Measurements from ENCODE around the gene ST6GALNAC4.

The ST6GALNAC4 gene

DNA sequence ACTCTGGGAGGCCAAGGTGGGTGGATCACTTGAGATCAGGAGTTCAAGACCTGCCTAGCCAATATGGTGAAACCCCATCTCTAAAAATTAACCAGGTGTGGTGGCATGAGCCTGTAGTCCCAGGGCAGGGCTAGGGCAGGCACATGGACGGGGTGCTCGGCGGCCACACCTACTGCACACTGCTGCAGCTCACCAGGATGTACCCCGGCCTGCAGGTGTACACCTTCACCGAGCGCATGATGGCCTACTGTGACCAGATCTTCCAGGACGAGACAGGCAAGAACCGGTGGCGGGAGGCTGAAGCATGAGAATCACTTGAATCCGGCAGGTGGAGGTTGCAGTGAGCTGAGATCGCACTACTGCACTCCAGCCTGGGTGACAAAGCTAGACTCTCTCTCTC is 3.2 kb downstream of the ST6GALNAC4 start:
- H3K4me3 ChIP-seq (ENCODE audit: low read depth, low read length) = no peak overlapping the region
- H3K27ac ChIP-seq (ENCODE audit: extremely low read depth, low read depth, low read length) = no peak overlapping the region
- peaks cover 3% of the 10 kb centered on the region; the same call in 1 of the 2 replicates for H3K4me1 ChIP-seq (ENCODE audit: control insufficient read depth, insufficient read depth, low read length)
- peaks cover 0 to 31% of the 10 kb centered on the region in 2 experiments; a peak in 2 of 3 replicates for H3K36me3 ChIP-seq (ENCODE audit: control insufficient read depth in 2 of 2, insufficient read depth in 1 of 2, low read length in 2 of 2)
- TF ChIP-seq KLF7 (tag by site-specific recombination; IDR thresholded peaks at IDR 0.05; ENCODE audit: borderline replicate concordance) = no peak
- TF ChIP-seq GFI1B (tag by site-specific recombination; IDR thresholded peaks at IDR 0.05) = no peak
- POLR2A ChIA-PET = interaction anchor here (0.7 kb wide), 1 partner anchor 158 kb away, joined by 5 read pairs; no protein-coding TSS in a partner anchor
- CTCF ChIA-PET = interaction anchor here (0.6 to 1.6 kb wide), 7 partner anchors 8 to 791 kb away, joined by 3 to 7 read pairs (median 4); partner anchors contain the start of gene TOR2A
- H3K9me3 ChIP-seq (ENCODE audit: control insufficient read depth, insufficient read depth, low read depth, low read length) = no peaks in the 10 kb centered on the region

DNA sequence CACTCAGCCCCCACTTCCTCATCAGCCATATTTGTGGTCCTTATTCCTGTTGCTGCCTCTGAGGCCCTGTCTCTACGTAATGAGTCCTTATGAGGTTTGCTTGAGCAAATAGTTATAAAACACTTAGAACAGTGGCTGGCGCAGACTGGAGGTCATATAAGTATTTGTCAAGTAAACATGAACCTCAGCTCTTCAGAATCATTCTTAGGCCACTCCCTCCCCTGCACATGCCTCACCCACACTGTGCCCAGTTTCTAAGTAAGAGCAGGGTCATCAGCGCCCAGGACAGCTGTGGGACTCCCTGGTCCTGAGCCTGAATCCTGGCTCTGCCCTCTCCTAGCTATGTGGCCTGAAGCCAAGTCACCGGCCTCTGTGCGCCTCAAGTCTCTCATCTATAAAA is 4.0 kb downstream of the ST6GALNAC4 start:
- H3K27ac ChIP-seq (ENCODE audit: extremely low read depth, low read depth, low read length) = no peak overlapping the region
- CTCF ChIA-PET = interaction anchor here (0.6 to 1.6 kb wide), 7 partner anchors 9 to 790 kb away, joined by 3 to 7 read pairs (median 4); no protein-coding TSS in a partner anchor
- H3K9me3 ChIP-seq (ENCODE audit: control insufficient read depth, insufficient read depth, low read depth, low read length) = no peaks in the 10 kb centered on the region
- TF ChIP-seq, protein P1, sequence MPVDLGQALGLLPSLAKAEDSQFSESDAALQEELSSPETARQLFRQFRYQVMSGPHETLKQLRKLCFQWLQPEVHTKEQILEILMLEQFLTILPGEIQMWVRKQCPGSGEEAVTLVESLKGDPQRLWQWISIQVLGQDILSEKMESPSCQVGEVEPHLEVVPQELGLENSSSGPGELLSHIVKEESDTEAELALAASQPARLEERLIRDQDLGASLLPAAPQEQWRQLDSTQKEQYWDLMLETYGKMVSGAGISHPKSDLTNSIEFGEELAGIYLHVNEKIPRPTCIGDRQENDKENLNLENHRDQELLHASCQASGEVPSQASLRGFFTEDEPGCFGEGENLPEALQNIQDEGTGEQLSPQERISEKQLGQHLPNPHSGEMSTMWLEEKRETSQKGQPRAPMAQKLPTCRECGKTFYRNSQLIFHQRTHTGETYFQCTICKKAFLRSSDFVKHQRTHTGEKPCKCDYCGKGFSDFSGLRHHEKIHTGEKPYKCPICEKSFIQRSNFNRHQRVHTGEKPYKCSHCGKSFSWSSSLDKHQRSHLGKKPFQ (tag by site-specific recombination; IDR thresholded peaks at IDR 0.05) = no peak
- TF ChIP-seq ZNF747 (tag by site-specific recombination; IDR thresholded peaks at IDR 0.05) (no peak), SALL2 (tag by site-specific recombination; IDR thresholded peaks at IDR 0.05; ENCODE audit: borderline replicate concordance) (no peak), ZNF521 (tag by site-specific recombination; IDR thresholded peaks at IDR 0.05) (no peak), BCL11A (tag by site-specific recombination; IDR thresholded peaks at IDR 0.05; ENCODE audit: low read depth) (no peak), ZNF132 (tag by site-specific recombination; IDR thresholded peaks at IDR 0.05; ENCODE audit: borderline replicate concordance) (no peak), ZNF404 (tag by site-specific recombination; IDR thresholded peaks at IDR 0.05) (no peak)
- TF ChIP-seq, protein P2, sequence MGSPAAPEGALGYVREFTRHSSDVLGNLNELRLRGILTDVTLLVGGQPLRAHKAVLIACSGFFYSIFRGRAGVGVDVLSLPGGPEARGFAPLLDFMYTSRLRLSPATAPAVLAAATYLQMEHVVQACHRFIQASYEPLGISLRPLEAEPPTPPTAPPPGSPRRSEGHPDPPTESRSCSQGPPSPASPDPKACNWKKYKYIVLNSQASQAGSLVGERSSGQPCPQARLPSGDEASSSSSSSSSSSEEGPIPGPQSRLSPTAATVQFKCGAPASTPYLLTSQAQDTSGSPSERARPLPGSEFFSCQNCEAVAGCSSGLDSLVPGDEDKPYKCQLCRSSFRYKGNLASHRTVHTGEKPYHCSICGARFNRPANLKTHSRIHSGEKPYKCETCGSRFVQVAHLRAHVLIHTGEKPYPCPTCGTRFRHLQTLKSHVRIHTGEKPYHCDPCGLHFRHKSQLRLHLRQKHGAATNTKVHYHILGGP (tag by site-specific recombination; IDR thresholded peaks at IDR 0.05) = no peak
- TF ChIP-seq, protein P3, sequence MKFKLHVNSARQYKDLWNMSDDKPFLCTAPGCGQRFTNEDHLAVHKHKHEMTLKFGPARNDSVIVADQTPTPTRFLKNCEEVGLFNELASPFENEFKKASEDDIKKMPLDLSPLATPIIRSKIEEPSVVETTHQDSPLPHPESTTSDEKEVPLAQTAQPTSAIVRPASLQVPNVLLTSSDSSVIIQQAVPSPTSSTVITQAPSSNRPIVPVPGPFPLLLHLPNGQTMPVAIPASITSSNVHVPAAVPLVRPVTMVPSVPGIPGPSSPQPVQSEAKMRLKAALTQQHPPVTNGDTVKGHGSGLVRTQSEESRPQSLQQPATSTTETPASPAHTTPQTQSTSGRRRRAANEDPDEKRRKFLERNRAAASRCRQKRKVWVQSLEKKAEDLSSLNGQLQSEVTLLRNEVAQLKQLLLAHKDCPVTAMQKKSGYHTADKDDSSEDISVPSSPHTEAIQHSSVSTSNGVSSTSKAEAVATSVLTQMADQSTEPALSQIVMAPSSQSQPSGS (tag by site-specific recombination; IDR thresholded peaks at IDR 0.05; ENCODE audit: low read depth) = no peak
- H3K4me3 ChIP-seq (ENCODE audit: low read depth, low read length) = no peak overlapping the region
- POLR2A ChIA-PET = no interaction called here
- peaks cover 0 to 31% of the 10 kb centered on the region in 2 experiments; a peak in 2 of 3 replicates for H3K36me3 ChIP-seq (ENCODE audit: control insufficient read depth in 2 of 2, insufficient read depth in 1 of 2, low read length in 2 of 2)
- peaks cover 3% of the 10 kb centered on the region; the same call in 1 of the 2 replicates for H3K4me1 ChIP-seq (ENCODE audit: control insufficient read depth, insufficient read depth, low read length)

DNA sequence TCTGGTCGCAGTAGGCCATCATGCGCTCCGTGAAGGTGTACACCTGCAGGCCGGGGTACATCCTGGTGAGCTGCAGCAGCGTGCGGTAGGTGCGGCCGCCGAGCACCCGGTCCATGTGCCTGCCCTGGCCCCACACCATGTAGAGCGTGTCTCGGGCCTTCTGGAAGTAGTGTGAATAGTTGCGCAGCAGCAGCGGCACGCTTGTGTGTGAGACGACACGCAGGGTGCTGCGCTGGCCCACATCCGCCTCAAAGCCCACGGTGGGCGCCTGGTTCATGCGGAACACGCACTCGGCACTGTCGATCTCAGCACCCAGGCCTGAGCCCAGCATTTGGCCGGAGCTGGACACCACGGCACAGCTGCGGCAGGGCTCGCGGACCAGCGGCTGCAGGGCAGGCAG is 4.5 kb downstream of the ST6GALNAC4 start:
- peaks cover 0 to 31% of the 10 kb centered on the region in 2 experiments; a peak in 2 of 3 replicates for H3K36me3 ChIP-seq (ENCODE audit: control insufficient read depth in 2 of 2, insufficient read depth in 1 of 2, low read length in 2 of 2)
- TF ChIP-seq, protein P4, sequence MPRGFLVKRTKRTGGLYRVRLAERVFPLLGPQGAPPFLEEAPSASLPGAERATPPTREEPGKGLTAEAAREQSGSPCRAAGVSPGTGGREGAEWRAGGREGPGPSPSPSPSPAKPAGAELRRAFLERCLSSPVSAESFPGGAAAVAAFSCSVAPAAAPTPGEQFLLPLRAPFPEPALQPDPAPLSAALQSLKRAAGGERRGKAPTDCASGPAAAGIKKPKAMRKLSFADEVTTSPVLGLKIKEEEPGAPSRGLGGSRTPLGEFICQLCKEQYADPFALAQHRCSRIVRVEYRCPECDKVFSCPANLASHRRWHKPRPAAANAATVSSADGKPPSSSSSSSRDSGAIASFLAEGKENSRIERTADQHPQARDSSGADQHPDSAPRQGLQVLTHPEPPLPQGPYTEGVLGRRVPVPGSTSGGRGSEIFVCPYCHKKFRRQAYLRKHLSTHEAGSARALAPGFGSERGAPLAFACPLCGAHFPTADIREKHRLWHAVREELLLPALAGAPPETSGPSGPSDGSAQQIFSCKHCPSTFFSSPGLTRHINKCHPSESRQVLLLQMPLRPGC (tag by site-specific recombination; IDR thresholded peaks at IDR 0.05) = no peak
- no peak for TF ChIP-seq WT1 (tag by site-specific recombination; IDR thresholded peaks at IDR 0.05)
- TF ChIP-seq ZNF214 (tag by site-specific recombination; IDR thresholded peaks at IDR 0.05; ENCODE audit: borderline replicate concordance) = no peak
- TF ChIP-seq KLF8 (tag by site-specific recombination; IDR thresholded peaks at IDR 0.05) = no peak
- TF ChIP-seq ZNF248 (tag by site-specific recombination; IDR thresholded peaks at IDR 0.05) = no peak
- TF ChIP-seq ZNF76 (tag by site-specific recombination; IDR thresholded peaks at IDR 0.05; ENCODE audit: borderline replicate concordance, low read depth) = no peak
- no peak for TF ChIP-seq ZNF23 (tag by site-specific recombination; IDR thresholded peaks at IDR 0.05; ENCODE audit: borderline replicate concordance)
- TF ChIP-seq SCRT1 (tag by site-specific recombination; IDR thresholded peaks at IDR 0.05; ENCODE audit: borderline replicate concordance) = no peak
- TF ChIP-seq MYNN (tag by site-specific recombination; IDR thresholded peaks at IDR 0.05; ENCODE audit: borderline replicate concordance) = no peak
- TF ChIP-seq, protein P5, sequence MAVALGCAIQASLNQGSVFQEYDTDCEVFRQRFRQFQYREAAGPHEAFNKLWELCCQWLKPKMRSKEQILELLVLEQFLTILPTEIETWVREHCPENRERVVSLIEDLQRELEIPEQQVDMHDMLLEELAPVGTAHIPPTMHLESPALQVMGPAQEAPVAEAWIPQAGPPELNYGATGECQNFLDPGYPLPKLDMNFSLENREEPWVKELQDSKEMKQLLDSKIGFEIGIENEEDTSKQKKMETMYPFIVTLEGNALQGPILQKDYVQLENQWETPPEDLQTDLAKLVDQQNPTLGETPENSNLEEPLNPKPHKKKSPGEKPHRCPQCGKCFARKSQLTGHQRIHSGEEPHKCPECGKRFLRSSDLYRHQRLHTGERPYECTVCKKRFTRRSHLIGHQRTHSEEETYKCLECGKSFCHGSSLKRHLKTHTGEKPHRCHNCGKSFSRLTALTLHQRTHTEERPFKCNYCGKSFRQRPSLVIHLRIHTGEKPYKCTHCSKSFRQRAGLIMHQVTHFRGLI (tag by site-specific recombination; IDR thresholded peaks at IDR 0.05) = no peak
- TF ChIP-seq GLI2 (tag by site-specific recombination; IDR thresholded peaks at IDR 0.05; ENCODE audit: borderline replicate concordance, low read depth) = no peak
- POLR2A ChIA-PET = no interaction called here
- H3K9me3 ChIP-seq (ENCODE audit: control insufficient read depth, insufficient read depth, low read depth, low read length) = no peaks in the 10 kb centered on the region
- CTCF ChIA-PET = interaction anchor here (0.7 to 1.6 kb wide), 5 partner anchors 9 to 205 kb away, joined by 3 to 7 read pairs (median 3); no protein-coding TSS in a partner anchor
- H3K4me3 ChIP-seq (ENCODE audit: low read depth, low read length) = no peak overlapping the region
- H3K27ac ChIP-seq (ENCODE audit: extremely low read depth, low read depth, low read length) = no peak overlapping the region
- peaks cover 2% of the 10 kb centered on the region; the same call in 1 of the 2 replicates for H3K4me1 ChIP-seq (ENCODE audit: control insufficient read depth, insufficient read depth, low read length)
